Esophagus (tissue), 2 donors: ENCODE data around the gene SLFN13. TPM values are rescaled to one million over a fixed set of nuclear protein-coding genes. Genes with fewer than 3 reads are reported as not detected.
"Not testable (repeated sequence)": the region's sequence is repeated elsewhere in the genome, so short reads cannot be mapped to it uniquely, and the experiment has no call there.

Experiments used
- H3K27ac ChIP-seq, 2 donors: one replicate each; pipeline ENCODE4 v1.5.1; 2013; ENCODE audit warnings: low read depth in 2 of 2, mild to moderate bottlenecking in 2 of 2, inconsistent platforms in 1 of 2, low read length in 1 of 2, moderate library complexity in 1 of 2
- H3K27me3 ChIP-seq, 2 donors: one replicate each; pipeline ENCODE4 v1.6.1; 2013; ENCODE audit warnings: low read length in 2 of 2, control low read depth in 1 of 2, mild to moderate bottlenecking in 1 of 2; ENCODE audit not compliant: insufficient read depth in 2 of 2, control insufficient read depth in 1 of 2
- H3K36me3 ChIP-seq, 2 donors: one replicate each; pipeline ENCODE4 v1.6.1; 2013; ENCODE audit warnings: low read length in 1 of 2; ENCODE audit not compliant: control insufficient read depth in 2 of 2, insufficient read depth in 2 of 2
- H3K4me1 ChIP-seq, 2 donors: one replicate each; pipeline ENCODE4 v1.6.1; 2013; ENCODE audit warnings: low read length in 1 of 2; ENCODE audit not compliant: control insufficient read depth in 2 of 2, insufficient read depth in 2 of 2
- H3K4me3 ChIP-seq, 2 donors: one replicate each; pipeline ENCODE4 v1.5.1; 2013; ENCODE audit warnings: low read length in 2 of 2, mild to moderate bottlenecking in 2 of 2, low read depth in 1 of 2, moderate library complexity in 1 of 2
- H3K9me3 ChIP-seq, 2 donors: one replicate each; pipeline ENCODE4 v1.6.1; 2013; ENCODE audit warnings: mild to moderate bottlenecking in 2 of 2, low read depth in 1 of 2, low read length in 1 of 2, moderate library complexity in 1 of 2; ENCODE audit not compliant: control insufficient read depth in 2 of 2, insufficient read depth in 1 of 2
- WGBS, 2 donors: extraction: QIAGEN DNeasy Blood & Tissue Kit; methylation state at CpG; one replicate each; pipeline ENCODE4 v1.1.7; 2013; 5-methylcytosine and 5-hydroxymethylcytosine counted together
- polyA plus RNA-seq, 2 donors: library from polyadenylated mRNA; stranded (reverse); fragments of 200-250 nt; gene quantifications; one replicate each; pipeline ENCODE4 v1.2.3, GENCODE V29; 2013
- donor health status: healthy with polysubstance abuse.
- donor health status: Bipolar disorder and iron deficiency.

The SLFN13 gene
- polyA plus RNA-seq, 2 donors = 3.7 to 6.0 TPM

GRCh38 chr17:35433075-35433894, 15.3 kb downstream of the SLFN13 start:
- Histone ChIP-seq H3K4me1 (peaks cover 0 to 5% of the 10 kb centered on the region in 2 donors), H3K4me3 (peak overlapping the region; percentile 56 to 71), H3K36me3 (no peaks in the 10 kb centered on the region), H3K9me3 (no peaks in the 10 kb centered on the region), H3K27ac (peak overlapping the region; percentile 90 to 91), H3K27me3 (no peaks in the 10 kb centered on the region)
- WGBS, 2 donors = 8 to 11% methylated on average over 19 of the region's 19 CpGs

- peaks cover 0 to 5% of the 10 kb centered on the region in 2 donors for H3K4me1 ChIP-seq
- WGBS, 2 donors = 9 to 18% methylated on average over 22 of the region's 22 CpGs
- peak within 1 kb of the TSS; percentile 90 to 91 for H3K27ac ChIP-seq
- no peaks in the 10 kb centered on the region for H3K9me3 ChIP-seq
- H3K36me3 ChIP-seq = no peaks in the 10 kb centered on the region
- H3K4me3 ChIP-seq = peak within 1 kb of the TSS; percentile 56 to 71
- H3K27me3 ChIP-seq = no peaks in the 10 kb centered on the region
Observed at GRCh38 chr17:35432176-35433074, 16.1 kb downstream of the SLFN13 start, which contains the start of gene SLFN12. TSS of gene SLFN12 (minus strand) at chr17:35432500. CDS start at chr17:35423028, 9,472 bp downstream.

- H3K4me1 ChIP-seq = peaks cover 0 to 5% of the 10 kb centered on the region in 2 donors
- H3K9me3 ChIP-seq = no peaks in the 10 kb centered on the region
- H3K36me3 ChIP-seq = no peaks in the 10 kb centered on the region
- no peaks in the 10 kb centered on the region for H3K27me3 ChIP-seq
- H3K27ac ChIP-seq = no peak overlapping the region
- H3K4me3 ChIP-seq = no peak overlapping the region
- WGBS, 2 donors = 96 to 100% methylated on average over 2 of the region's 2 CpGs
Observed at GRCh38 chr17:35429702-35430101, 18.9 kb downstream of the SLFN13 start.

GRCh38 chr17:35428229-35428628, 20.3 kb downstream of the SLFN13 start:
- WGBS, 2 donors = 86 to 92% methylated on average over 2 of the region's 2 CpGs
- Histone ChIP-seq H3K27ac (no peak overlapping the region), H3K9me3 (no peaks in the 10 kb centered on the region), H3K4me1 (peaks cover 0 to 1% of the 10 kb centered on the region in 2 donors), H3K36me3 (no peaks in the 10 kb centered on the region), H3K4me3 (no peak overlapping the region), H3K27me3 (no peaks in the 10 kb centered on the region)

- Histone ChIP-seq H3K4me1 (no peaks in the 10 kb centered on the region), H3K27me3 (no peaks in the 10 kb centered on the region), H3K36me3 (no peaks in the 10 kb centered on the region), H3K4me3 (no peak overlapping the region), H3K27ac (no peak overlapping the region), H3K9me3 (no peaks in the 10 kb centered on the region)
- WGBS, 2 donors = 87% methylated on average over 4 of the region's 4 CpGs
Observed at GRCh38 chr17:35423761-35424160, 24.8 kb downstream of the SLFN13 start.

GRCh38 chr17:35421069-35421468, 27.5 kb downstream of the SLFN13 start:
- not testable (repeated sequence) for H3K27ac ChIP-seq, H3K4me1 ChIP-seq, H3K36me3 ChIP-seq, H3K9me3 ChIP-seq, H3K27me3 ChIP-seq, H3K4me3 ChIP-seq
- 97 to 98% methylated on average over 9 of the region's 9 CpGs for WGBS, 2 donors

- Histone ChIP-seq H3K4me3 (no peak overlapping the region), H3K27ac (no peak overlapping the region), H3K36me3 (no peaks in the 10 kb centered on the region), H3K27me3 (no peaks in the 10 kb centered on the region), H3K9me3 (no peaks in the 10 kb centered on the region), H3K4me1 (no peaks in the 10 kb centered on the region)
- 91 to 95% methylated on average over 2 of the region's 2 CpGs for WGBS, 2 donors
Observed at GRCh38 chr17:35416659-35417058, 31.9 kb downstream of the SLFN13 start.

- not testable (repeated sequence) for H3K4me3 ChIP-seq, H3K36me3 ChIP-seq
- 96 to 97% methylated on average over 2 of the region's 2 CpGs for WGBS, 2 donors
Observed at GRCh38 chr17:35414707-35415106, 33.9 kb downstream of the SLFN13 start.

GRCh38 chr17:35414247-35414646, 34.3 kb downstream of the SLFN13 start:
- H3K36me3 ChIP-seq = peaks cover 3 to 4% of the 10 kb centered on the region in 2 donors
- no peaks in the 10 kb centered on the region for H3K9me3 ChIP-seq
- H3K4me3 ChIP-seq = no peak overlapping the region
- H3K27me3 ChIP-seq = no peaks in the 10 kb centered on the region
- H3K27ac ChIP-seq = no peak overlapping the region
- WGBS, 2 donors = 96 to 97% methylated on average over 1 of the region's 1 CpG
- no peaks in the 10 kb centered on the region for H3K4me1 ChIP-seq

More at GRCh38 chr17:35414707-35415106, 33.9 kb downstream of the SLFN13 start:
- not testable (repeated sequence) for H3K27me3 ChIP-seq, H3K9me3 ChIP-seq, H3K4me1 ChIP-seq, H3K27ac ChIP-seq
